GM21360 (cell line): ENCODE results near the gene PHF10.

Experiments used
- ATAC-seq: cut with Tn5 transposase; IDR thresholded peaks from one replicate; pipeline ENCODE4 v1.9.1; 2021; ENCODE audit warnings: mild to moderate bottlenecking, moderate library complexity; ENCODE audit not compliant: unreplicated experiment

Gene PHF10

DNA sequence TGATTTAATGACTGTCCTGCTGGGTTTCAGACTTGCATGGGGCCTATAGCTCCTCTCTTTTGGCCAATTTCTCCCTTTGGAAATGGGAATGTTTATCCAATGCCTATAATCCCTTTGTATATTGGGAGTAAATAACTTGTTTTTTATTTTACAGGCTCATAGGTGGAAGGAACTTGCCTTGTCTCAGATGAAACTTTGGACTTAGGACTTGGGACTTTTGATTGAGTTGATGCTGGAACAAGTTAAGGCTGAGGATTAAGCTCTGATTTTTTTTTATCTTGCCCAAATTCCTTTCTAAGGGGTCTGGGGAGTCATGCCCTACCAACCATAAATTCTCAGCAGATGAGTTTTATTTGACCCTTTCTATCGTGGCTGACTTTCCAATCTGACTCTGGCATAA is 46.0 kb downstream of the PHF10 start:
- no peak for ATAC-seq

DNA sequence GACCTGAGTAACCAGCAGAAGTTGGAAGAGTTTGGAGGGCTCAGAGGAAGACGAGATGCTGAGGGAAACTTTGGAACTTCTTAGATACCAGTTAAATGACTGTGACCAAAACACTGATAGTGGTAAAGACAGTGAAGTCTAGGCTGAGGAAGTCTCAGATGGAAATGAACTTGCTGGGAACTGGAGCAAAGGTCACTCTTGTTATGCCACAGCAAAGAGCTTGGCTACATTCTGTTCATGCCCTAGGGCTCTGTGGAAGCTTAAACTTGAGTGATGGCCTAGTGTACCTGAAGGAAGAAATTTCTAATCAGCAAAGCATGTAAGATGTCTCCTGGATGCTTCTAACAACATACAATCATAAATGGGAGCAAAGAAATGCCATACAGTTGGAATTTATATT is 47.2 kb downstream of the PHF10 start:
- ATAC-seq: no peak

DNA sequence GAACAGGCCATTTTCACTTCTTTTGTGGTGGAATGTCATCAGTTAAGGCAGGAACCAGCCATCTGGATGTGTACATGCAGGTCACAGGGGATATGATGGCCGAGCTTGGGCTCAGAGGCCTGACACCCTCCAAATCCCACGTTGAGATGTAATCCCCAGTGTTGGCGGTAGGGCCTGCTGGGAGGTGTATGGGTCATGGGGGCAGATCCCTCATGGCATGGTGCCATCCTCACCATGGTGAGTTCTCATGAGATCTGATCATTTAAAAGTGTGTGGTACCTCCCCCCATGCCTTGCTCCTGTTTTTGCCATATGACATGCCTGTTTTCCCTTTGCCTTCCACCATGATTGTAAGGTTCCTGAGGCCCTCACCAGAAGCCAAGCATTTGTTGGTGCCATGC is 49.3 kb downstream of the PHF10 start:
- no peak for ATAC-seq

DNA sequence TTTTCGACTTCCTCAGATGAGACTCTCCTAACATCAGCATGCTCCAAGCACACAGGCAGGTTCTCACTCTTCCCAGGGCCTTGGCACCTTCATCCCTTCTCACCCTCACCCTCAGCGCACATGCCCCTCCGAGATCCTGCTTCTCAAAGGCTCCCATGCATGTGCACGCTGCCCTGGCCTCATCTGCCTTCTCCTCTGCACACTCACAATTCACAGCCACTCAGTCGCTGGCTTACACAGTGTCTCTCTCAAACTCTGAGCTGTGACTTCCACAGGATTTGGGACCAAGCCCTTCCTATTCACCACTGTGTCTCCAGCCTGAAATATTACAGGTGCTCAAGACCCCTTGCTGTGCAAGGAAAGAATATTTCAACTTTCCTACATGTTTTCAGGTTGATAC is 52.7 kb downstream of the PHF10 start:
- ATAC-seq: no peak

DNA sequence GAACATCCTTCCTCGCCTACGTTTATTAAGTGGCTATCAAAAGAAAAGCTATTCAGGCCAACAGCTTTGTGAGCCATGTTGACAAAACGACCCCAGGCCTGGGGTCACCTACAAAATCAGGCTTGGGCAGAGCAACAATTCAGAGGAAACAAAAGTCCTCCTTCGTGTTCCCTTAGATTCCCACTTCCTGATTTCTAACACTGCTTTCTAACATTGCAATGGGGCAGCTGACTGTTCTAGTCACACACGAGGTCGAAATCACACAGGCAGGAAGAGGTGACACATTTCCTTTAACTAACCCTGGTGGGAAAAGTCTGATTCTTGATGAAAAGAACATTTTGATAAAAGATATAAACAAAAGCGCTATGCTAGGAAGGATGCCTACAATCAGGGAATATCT is 54.4 kb downstream of the PHF10 start:
- no peak for ATAC-seq

DNA sequence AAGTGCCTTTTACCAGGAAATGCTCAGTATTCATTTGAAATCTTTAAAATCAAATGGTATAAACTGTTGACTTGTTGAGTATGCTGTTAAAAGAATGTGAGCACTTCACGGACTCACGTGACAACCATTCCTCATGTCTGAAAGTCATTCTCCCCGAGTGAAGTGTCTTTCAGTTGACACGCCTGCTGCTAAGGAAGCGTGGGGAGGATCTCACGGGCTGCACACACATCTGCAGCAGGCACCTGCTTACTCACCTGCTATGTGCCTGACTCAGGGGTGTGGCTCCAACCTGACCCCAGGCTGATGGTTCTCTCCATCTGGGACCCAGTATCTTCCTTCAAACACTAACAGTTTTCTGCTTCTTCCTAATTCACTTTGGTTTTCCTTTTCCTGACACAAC is 55.2 kb downstream of the PHF10 start:
- ATAC-seq: no peak

DNA sequence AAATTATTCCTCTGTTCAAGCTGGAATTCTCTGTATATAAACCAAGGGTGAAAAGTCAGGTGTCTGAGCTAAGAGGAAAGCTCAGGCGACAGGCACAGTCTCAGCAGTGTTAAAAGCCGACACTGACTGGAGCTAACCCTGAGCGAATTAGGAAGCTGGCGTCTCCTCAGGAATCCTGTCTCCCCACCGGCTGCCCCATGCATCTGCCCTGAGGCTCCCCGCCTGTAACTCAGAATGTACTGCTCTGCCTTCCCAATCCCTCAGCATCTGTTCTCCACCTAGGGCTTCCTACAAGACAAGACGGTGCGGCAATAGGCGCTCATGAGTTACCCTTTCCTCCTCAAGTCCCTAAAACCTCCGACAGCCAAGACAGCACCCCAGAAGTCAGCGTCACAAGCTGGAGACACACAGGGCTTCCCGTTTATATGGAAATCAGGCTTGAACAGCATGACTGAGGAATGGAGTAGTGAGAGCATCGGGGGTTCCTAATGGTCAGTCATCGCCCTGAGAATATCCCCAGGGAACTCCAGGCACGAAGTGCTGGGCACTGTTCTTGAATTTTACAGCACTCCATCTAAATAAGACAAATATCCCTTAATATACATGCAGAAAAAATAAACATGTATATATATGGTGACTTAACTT is 56.0 kb downstream of the PHF10 start:
- ATAC-seq: no peak

DNA sequence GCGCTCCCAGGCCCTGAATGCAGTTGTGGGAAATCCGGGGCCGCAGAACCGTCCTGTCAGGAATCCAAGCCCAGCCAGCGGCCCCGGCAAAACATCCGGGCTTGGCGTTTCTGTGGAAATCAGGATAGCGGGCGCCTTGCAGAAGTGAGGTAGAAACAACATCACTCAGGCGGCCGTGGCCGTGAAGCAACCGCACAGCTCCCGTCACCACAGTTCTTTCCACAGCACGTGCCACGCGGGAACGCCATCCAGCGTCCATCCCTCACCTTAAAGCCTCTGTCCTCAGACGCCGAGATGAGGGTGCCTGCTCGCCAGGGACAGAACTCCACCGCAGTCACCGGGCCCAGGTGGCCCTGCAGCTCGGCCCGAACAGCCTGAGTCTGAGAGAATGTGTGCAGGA is 56.6 kb downstream of the PHF10 start:
- no peak for ATAC-seq

DNA sequence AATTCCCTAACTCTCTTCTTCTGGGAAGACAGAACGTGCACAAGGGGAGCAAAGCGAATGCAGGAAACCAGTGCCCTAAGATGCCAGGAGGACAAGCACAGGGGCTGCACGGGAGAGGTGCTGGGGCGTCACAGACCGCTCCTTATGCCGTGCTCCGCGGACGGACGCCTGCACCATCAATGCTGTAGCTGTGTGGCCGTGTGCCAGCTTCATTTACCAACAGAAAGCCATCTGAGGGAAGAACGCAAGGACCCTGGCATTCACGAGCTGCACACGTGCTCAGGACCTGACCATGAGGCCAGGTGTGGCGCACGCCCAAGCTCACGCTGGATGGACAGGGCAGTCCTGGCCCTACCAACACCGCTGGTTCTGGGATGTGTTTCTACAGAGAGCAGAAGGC is 57.9 kb downstream of the PHF10 start:
- no peak for ATAC-seq

DNA sequence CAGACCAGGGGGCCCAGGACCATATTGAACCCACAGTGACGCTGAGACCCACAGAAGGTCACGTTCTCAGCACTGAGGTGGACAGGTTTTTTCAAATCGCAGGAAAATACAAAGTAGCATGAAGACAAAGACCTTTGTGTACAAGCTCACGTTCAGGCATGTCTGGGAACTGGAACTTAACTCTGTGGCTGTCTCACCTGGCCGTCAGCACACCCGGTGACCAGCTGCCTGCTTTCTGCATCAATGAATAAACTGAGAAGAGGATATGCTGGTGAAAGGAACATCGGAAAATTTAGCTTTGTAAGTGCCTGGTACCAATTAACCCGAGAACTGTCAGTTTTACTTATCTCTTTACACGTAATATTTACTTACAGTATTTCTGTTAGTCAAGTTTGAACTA is 59.0 kb downstream of the PHF10 start:
- no peak for ATAC-seq

DNA sequence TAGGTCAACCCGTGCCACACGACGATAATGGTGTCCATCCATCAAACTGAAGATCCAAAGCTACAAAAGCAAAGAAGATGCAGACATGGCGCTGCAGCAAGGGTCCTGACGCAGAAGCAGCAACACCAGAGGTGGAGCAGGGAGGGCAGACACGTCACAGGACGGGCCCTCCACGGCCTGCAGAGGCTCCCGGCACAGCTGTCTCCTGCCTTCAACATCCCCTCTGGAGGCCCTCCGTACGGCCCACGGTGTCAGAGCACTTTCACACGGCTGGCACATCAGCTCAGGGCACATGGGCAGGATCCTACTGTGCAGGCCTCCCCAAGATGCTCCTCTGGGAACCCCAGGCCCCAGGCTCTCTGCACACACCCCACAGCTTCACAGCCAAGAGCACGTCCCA is 60.1 kb downstream of the PHF10 start:
- ATAC-seq: no peak

DNA sequence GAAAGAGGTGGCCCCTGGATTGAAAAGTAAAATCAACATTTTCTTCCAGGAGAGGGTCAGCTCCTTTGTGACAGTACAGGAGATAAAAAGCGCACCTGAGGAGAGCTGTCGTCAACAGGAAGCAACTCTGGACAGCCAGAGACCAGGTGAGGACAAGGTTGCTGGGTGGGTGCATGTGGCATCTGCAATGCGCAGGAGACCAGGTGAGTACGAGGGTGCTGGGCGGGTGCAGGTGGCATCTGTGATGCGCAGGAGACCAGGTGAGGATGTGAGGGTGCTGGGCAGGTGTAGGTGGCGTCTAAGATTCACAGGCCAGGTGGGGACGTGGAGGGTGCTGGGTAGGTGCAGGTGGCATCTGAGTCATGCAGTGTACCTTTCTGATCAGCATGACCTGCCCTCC is 60.8 kb downstream of the PHF10 start:
- ATAC-seq: no peak

DNA sequence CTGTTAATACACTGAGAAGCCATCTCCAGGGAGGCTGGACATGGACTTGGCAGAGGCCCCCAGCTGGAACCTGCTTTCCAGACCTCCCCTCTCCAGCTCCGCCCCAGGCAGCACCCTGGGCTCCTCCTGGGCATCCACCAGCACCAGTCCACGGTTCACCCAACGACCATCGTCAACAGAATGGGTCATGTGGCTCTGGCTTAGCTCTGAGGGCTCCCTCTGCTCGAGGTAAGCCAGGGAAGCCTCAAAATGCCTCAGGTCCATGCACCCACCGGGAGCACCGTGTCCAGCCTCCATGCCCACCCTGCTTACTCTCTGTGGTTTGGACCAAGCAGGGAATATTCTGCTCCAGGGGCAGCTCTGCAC is 62.9 kb downstream of the PHF10 start:
- no peak for ATAC-seq

DNA sequence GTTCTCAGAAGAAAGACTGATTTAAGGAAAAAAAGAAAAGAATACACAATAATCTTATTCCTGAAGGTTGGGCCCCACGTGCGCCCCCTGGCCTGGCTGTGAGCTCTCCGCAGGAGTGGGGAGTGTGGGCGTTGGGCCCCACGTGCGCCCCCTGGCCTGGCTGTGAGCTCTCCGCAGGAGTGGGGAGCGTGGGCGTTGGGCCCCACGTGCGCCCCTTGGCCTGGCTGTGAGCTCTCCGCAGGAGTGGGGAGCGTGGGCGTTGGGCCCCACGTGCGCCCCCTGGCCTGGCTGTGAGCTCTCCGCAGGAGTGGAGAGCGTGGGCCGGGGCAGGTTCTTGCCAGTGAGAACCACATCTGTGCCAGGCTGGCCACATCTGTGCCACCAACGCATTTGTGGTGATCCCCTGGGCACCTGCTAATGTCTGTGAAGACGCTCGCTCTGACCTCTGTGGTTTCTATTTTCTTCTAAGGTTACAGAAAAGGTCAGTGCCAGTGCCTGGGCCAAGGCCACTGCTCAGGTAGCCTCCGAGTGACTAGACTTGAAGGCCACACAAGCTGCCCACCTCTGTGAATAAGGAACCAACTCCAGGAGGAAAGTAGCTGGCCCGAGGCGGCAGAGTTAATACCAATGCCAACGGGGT is 63.4 kb downstream of the PHF10 start:
- no peak for ATAC-seq

DNA sequence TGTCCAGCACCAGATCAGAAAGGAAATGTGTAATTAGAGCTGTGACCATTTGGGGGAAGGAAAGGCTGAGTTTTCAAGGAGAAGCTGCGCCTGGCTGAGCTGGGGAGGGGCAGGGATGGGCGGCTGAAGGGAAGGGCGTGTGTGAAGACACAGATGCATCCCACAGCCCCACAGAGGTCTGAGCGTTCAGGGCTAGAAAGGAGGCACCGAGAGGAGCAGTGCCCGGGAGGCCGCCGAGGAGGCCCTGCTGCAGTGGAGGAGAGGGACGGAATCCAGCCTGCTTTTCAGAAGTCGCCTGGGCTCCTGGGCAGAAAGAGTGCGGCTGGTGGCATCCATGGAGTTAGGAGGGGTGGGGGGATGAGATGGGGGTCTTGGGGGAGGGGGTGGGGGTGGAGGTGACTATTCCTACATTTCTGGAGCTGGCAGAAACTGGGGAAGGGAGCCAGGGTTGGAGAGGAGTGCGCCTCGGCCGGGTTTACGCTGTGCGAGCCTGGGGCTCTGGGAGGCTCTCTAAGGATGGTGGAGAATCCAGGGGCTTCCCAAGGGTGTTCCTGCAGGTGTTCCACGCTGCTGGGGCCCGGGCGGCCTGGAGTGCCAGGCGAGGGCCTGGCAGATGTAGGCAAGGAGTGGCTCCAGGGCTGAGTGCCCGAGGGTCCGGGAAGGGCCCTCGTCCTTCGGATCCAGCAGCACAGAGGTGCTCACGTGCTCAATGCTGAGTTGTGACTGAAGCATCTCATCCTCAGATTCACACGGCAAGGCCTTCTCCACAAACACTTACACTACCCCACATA is 64.3 kb downstream of the PHF10 start:
- ATAC-seq: no peak

DNA sequence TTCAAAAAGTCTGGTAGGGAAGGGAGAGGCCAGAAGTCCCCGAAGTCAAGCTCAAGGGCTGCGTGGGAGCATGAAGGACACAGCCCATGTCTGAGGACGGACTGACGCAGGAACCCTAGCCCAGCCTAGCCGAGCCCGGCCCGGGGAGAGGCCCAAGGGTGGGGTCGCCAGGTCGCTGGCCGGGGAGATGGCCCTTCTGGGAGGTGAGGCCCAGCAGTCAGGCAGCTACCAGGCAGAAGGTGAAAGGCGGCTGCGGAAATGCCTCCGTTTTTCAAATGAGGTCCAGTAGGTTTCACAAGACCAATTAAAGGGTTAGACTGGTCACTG is 67.1 kb downstream of the PHF10 start:
- no peak for ATAC-seq

DNA sequence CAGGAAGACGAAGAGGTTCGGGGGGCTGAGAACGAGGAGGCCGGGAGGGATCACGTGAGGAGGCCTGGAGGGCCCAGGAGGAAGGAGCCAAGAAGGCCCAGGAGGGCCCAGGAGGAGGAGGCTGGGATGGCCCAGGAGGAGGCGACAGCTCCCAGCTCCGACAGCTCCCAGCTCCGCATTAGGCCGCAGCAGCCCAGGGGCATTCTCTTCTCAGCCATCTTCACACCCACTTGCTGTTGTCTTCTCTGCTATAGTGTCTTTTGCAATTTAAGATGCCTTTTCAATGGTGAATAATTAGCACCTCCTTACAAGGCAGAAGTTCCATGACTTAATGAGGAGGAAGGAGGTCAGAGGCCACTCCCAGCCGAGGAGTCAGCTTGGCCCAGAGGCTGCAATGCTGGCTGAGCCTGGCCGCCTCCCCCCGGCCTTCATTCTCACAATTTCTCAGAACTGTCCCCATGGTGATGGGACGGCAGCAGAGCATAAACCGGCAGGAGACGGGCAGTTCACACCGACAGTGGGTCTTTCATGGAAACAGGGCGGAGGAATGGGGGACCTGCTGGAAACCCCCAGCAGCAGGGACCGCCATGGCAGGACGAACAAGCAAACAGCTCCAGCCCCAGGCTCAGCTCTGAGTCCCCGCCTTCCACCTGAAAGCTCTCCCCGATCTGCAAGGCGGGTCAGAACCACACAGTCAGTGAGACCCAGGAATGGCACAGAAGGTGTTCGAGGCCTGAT is 67.6 kb downstream of the PHF10 start:
- no peak for ATAC-seq

DNA sequence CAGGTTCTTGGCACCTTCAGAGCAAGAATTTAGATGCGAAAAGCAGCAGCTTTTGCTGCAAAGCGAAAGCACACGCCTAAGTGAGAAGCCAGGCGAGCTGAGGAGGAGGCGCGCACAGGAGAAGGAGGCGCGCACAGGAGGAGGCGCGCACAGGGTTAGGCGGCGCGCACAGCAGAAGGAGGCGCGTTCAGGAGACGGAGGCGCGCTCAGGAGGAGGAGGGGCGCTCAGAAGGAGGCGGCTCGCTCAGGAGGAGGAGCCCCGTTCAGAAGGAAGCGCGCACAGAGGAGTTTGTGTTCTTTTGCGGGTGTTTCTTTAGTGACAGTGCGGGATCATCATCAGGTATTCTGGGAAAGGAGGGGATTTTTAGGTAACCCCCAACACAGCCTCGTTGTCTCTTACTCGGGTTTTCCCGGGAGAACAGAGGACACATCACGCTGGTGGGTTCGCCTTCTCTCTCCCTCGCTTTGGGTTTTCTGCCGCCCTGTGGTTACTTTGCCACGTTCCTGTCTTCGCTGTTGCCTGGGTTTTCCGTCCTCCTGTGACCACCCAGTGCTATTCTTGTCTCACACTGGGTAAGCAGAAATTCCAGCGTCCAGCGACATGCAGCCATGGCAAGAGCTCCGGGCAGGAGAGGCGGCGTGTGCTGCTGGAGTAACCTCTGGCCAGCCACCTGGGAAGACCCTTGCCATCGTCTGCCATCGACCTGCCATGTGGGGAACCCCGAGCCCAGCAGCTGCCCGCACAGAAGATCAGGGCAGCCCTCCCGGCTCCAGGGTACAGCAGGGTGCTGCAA is 69.5 kb downstream of the PHF10 start:
- peak; percentile 91 for ATAC-seq
